Measurements from ENCODE around the gene POLR2F.

POLR2F gene

GRCh38 chr22:37913233-37913721 is 40.2 kb upstream of the POLR2F start:
- no peak overlapping the region for H3K4me2 ChIP-seq (ENCODE audit: low read length)
- H3F3A ChIP-seq (ENCODE audit: control insufficient read depth, insufficient read depth) = no peaks in the 10 kb centered on the region
- H3K27ac ChIP-seq (ENCODE audit: low read depth, low read length) = no peak overlapping the region
- H3K4me3 ChIP-seq (ENCODE audit: low read length) = no peak overlapping the region
- no peaks in the 10 kb centered on the region for H3K36me3 ChIP-seq (ENCODE audit: control insufficient read depth, low read length)
- peaks cover 6% of the 10 kb centered on the region for H3K4me1 ChIP-seq (ENCODE audit: control insufficient read depth, low read length)
- no peaks in the 10 kb centered on the region for H3K9me2 ChIP-seq (replicated peaks; ENCODE audit: control insufficient read depth, low read length)
- no peaks in the 10 kb centered on the region for H3K79me2 ChIP-seq (ENCODE audit: control insufficient read depth, low read length)
- H3K9me3 ChIP-seq (ENCODE audit: control insufficient read depth, insufficient read depth, low read length) = no peaks in the 10 kb centered on the region
- no peak for TF ChIP-seq CTCF (IDR thresholded peaks at IDR 0.05; ENCODE audit: low read depth, low read length, poor library complexity, severe bottlenecking)
- no peak for TF ChIP-seq EZH2phosphoT487 (IDR thresholded peaks at IDR 0.05; ENCODE audit: borderline replicate concordance, low read length)
- no peaks in the 10 kb centered on the region for H4K20me1 ChIP-seq (ENCODE audit: control insufficient read depth, insufficient read depth, low read depth, low read length)
- H3K27me3 ChIP-seq (ENCODE audit: control insufficient read depth, low read length) = no peaks in the 10 kb centered on the region

GRCh38 chr22:37916311-37916710 is 37.2 kb upstream of the POLR2F start:
- Histone ChIP-seq H3K27ac (ENCODE audit: low read depth, low read length) (no peak overlapping the region), H3K79me2 (ENCODE audit: control insufficient read depth, low read length) (no peaks in the 10 kb centered on the region), H3K4me1 (ENCODE audit: control insufficient read depth, low read length) (peaks cover 13% of the 10 kb centered on the region), H3K4me3 (ENCODE audit: low read length) (no peak overlapping the region), H3K9me3 (ENCODE audit: control insufficient read depth, insufficient read depth, low read length) (no peaks in the 10 kb centered on the region), H3K4me2 (ENCODE audit: low read length) (no peak overlapping the region), H3K36me3 (ENCODE audit: control insufficient read depth, low read length) (no peaks in the 10 kb centered on the region), H3F3A (ENCODE audit: control insufficient read depth, insufficient read depth) (no peaks in the 10 kb centered on the region), H3K9me2 (replicated peaks; ENCODE audit: control insufficient read depth, low read length) (no peaks in the 10 kb centered on the region), H3K27me3 (ENCODE audit: control insufficient read depth, low read length) (no peaks in the 10 kb centered on the region), H4K20me1 (ENCODE audit: control insufficient read depth, insufficient read depth, low read depth, low read length) (no peaks in the 10 kb centered on the region)
- no peak for TF ChIP-seq CTCF (IDR thresholded peaks at IDR 0.05; ENCODE audit: low read depth, low read length, poor library complexity, severe bottlenecking)
- no peak for TF ChIP-seq EZH2phosphoT487 (IDR thresholded peaks at IDR 0.05; ENCODE audit: borderline replicate concordance, low read length)

- Histone ChIP-seq H4K20me1 (ENCODE audit: control insufficient read depth, insufficient read depth, low read depth, low read length) (no peaks in the 10 kb centered on the region), H3K27me3 (ENCODE audit: control insufficient read depth, low read length) (no peaks in the 10 kb centered on the region), H3F3A (ENCODE audit: control insufficient read depth, insufficient read depth) (no peaks in the 10 kb centered on the region), H3K79me2 (ENCODE audit: control insufficient read depth, low read length) (no peaks in the 10 kb centered on the region), H3K4me2 (ENCODE audit: low read length) (no peak overlapping the region), H3K4me3 (ENCODE audit: low read length) (no peak overlapping the region), H3K9me3 (ENCODE audit: control insufficient read depth, insufficient read depth, low read length) (no peaks in the 10 kb centered on the region), H3K4me1 (ENCODE audit: control insufficient read depth, low read length) (peaks cover 13% of the 10 kb centered on the region), H3K27ac (ENCODE audit: low read depth, low read length) (no peak overlapping the region), H3K9me2 (replicated peaks; ENCODE audit: control insufficient read depth, low read length) (no peaks in the 10 kb centered on the region), H3K36me3 (ENCODE audit: control insufficient read depth, low read length) (no peaks in the 10 kb centered on the region)
- TF ChIP-seq EZH2phosphoT487 (IDR thresholded peaks at IDR 0.05; ENCODE audit: borderline replicate concordance, low read length) (no peak), CTCF (IDR thresholded peaks at IDR 0.05; ENCODE audit: low read depth, low read length, poor library complexity, severe bottlenecking) (no peak)
Measured at GRCh38 chr22:37917874-37918548, 35.5 kb upstream of the POLR2F start.

Measured in DOHH2 (cell line).